Measurements from ENCODE around the gene MTMR8. TPM values are rescaled to one million over a fixed set of nuclear protein-coding genes. Genes with fewer than 3 reads are reported as not detected.
"Not testable (repeated sequence)": the region's sequence is repeated elsewhere in the genome, so short reads cannot be mapped to it uniquely, and the experiment has no call there.

The MTMR8 gene
- 2.1 TPM for polyA plus RNA-seq
- long read RNA-seq, donor 1: 0 reads
- long read RNA-seq, donor 2: 0 reads
- long read RNA-seq, donor 3: 0 reads
- long read RNA-seq, donor 4: 0 reads
- long read RNA-seq, donor 5: 0 reads
- long read RNA-seq, donor 6: 0 reads
- long read RNA-seq, donor 7: 0 reads
- long read RNA-seq, donor 8: 0 reads
- long read RNA-seq, donor 9: 0 reads
- long read RNA-seq, donor 10: 0 reads
- long read RNA-seq, donor 11: 0 reads

DNA sequence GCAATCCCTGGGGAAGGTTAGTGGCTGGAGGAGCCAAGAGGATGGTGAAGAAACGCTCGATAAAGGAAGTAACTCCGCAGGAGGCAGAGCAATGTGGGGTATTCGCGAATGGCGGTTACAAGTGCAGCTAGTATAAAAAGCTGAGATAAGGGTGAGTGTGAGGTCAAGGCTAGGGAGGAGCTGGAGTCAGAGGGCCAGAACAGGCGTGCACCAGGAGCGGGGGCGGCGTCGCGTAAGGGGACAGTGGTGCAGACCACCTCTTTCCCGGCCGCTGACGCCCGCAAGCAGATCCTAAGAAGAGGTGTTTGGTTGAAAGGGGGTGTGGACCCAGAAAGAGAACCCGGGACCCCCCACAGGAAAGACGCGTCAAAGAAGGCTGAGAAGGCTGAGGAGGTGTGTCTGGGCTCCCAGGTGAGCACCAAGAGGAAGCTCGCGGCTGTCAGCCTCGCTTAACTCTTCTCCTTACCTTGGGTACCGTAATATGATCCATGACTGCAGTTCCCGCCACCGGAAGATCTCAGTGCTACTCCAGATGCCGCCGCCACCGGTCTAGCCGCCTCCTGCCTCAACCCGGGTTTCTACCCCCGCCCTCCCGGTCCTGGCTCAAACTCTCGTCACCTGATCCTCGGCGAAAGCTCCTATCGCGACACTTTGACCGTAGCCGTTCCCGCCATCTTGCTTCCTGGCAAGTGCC lies at the start of gene MTMR8:
TSS of gene MTMR8 (minus strand) at position 579 of the 694 bp plus-strand sequence. CDS start at position 490, 89 bp downstream.
- Histone ChIP-seq H3K27ac (ENCODE audit: low read length) (peak within 1 kb of the TSS; percentile 47), H3K36me3 (ENCODE audit: control insufficient read depth, insufficient read depth, low read length) (no peaks in the 10 kb centered on the region), H3K9me3 (ENCODE audit: control insufficient read depth, low read depth, low read length) (no peaks in the 10 kb centered on the region), H3K4me3 (ENCODE audit: low read length) (peak within 1 kb of the TSS; percentile 76), H3K4me1 (ENCODE audit: control insufficient read depth, insufficient read depth, low read length) (no peaks in the 10 kb centered on the region), H3K27me3 (ENCODE audit: control insufficient read depth, insufficient read depth, low read length) (no peaks in the 10 kb centered on the region)
- WGBS (ENCODE audit: insufficient coverage, low lambda C conversion rate): no CpG with 5 or more reads among the region's 40 CpGs
- DNase-seq: peak; percentile 55 to 77

DNA sequence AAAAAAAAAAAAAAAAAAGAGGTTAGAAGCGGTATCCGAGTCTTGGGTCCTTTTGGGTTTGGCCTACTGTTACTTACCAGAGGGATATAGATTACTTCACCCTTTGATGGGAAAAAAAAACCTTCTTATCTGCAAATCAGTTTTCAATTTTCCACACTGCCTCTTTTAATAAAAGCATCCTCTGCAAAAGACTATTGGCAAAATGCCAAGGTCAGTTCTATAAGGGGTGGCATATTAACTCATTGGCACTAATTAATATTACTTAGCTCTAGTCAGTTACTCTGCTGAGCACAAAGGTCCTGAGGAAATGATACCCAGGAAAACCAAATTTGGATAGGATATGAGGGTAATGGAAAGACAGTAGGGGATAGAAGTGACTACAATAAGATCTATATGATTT lies 44.3 kb upstream of the MTMR8 start:
- no peaks in the 10 kb centered on the region for H3K27me3 ChIP-seq (ENCODE audit: control insufficient read depth, insufficient read depth, low read length)
- DNase-seq: no peak
- H3K4me1 ChIP-seq (ENCODE audit: control insufficient read depth, insufficient read depth, low read length): no peaks in the 10 kb centered on the region
- H3K4me3 ChIP-seq (ENCODE audit: low read length): no peak overlapping the region
- WGBS (ENCODE audit: insufficient coverage, low lambda C conversion rate): no CpG with 5 or more reads among the region's 2 CpGs
- H3K36me3 ChIP-seq (ENCODE audit: control insufficient read depth, insufficient read depth, low read length): no peaks in the 10 kb centered on the region
- no peak overlapping the region for H3K27ac ChIP-seq (ENCODE audit: low read length)
- H3K9me3 ChIP-seq (ENCODE audit: control insufficient read depth, low read depth, low read length): no peaks in the 10 kb centered on the region

DNA sequence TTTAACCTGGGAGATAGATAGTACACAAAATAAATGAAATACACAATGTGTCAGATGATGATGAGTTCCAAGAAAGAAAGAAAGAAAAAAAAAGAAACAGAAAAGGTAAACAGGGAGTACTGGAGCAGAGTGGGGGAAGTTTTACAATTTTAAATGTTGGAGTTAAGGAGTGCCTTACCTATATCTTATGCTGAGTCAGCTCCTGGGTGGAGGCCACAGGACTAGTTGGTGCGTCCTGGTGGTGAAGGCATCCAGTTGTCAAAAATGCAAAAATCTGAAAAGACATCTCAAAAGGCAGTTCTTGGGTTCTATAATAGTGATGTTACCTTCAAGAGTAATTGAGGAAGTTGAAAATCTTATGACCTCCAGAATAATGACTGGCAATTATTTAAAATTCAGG lies 42.4 kb upstream of the MTMR8 start:
- Histone ChIP-seq H3K4me3 (ENCODE audit: low read length) (no peak overlapping the region), H3K4me1 (ENCODE audit: control insufficient read depth, insufficient read depth, low read length) (no peaks in the 10 kb centered on the region), H3K36me3 (ENCODE audit: control insufficient read depth, insufficient read depth, low read length) (no peaks in the 10 kb centered on the region), H3K9me3 (ENCODE audit: control insufficient read depth, low read depth, low read length) (no peaks in the 10 kb centered on the region), H3K27me3 (ENCODE audit: control insufficient read depth, insufficient read depth, low read length) (no peaks in the 10 kb centered on the region), H3K27ac (ENCODE audit: low read length) (no peak overlapping the region)
- no peak for DNase-seq
- no CpG with 5 or more reads among the region's 1 CpG for WGBS (ENCODE audit: insufficient coverage, low lambda C conversion rate)

DNA sequence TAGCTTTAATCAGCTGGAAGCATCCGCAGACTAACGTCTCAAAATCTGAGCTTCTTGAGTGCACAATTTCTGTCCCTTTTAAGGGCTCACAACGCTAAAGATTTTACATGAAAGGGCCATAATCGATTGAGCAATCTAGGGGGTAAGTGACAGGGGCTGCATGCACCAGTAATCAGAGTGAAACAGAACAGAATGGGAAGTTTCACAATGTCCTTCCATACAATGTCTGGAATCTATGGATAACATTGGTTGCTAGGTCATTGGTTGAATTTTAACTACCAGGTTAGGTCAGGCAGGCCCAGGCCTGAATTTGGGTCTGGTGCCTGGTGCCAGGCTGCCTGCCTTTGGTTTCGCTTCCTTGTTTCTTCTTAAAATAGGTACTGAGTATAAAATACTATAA lies 42.0 kb upstream of the MTMR8 start:
- no peak overlapping the region for H3K4me3 ChIP-seq (ENCODE audit: low read length)
- no peaks in the 10 kb centered on the region for H3K4me1 ChIP-seq (ENCODE audit: control insufficient read depth, insufficient read depth, low read length)
- no peaks in the 10 kb centered on the region for H3K9me3 ChIP-seq (ENCODE audit: control insufficient read depth, low read depth, low read length)
- H3K27ac ChIP-seq (ENCODE audit: low read length): no peak overlapping the region
- no CpG with 5 or more reads among the region's 5 CpGs for WGBS (ENCODE audit: insufficient coverage, low lambda C conversion rate)
- H3K36me3 ChIP-seq (ENCODE audit: control insufficient read depth, insufficient read depth, low read length): no peaks in the 10 kb centered on the region
- H3K27me3 ChIP-seq (ENCODE audit: control insufficient read depth, insufficient read depth, low read length): no peaks in the 10 kb centered on the region
- no peak for DNase-seq

DNA sequence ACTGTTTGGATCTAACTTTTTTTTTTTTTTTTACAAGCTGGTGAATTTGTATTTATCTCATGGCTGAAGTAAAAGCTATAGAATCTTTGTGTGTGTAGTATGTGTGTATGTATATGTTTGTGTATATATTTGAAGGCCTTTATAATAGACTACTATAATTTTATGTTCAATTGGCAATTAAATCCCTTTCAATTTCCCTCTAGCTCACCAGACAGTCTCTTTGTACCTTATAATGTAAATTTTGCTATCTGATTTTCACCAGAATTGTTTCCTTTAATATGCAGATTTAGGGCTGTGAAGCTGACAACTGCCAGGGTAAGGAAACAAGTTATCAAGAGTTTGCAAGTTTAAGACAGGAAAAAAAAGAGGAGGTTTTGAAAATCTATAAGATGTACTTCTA lies 33.1 kb upstream of the MTMR8 start:
- no peaks in the 10 kb centered on the region for H3K27me3 ChIP-seq (ENCODE audit: control insufficient read depth, insufficient read depth, low read length)
- H3K27ac ChIP-seq (ENCODE audit: low read length): no peak overlapping the region
- DNase-seq: no peak
- H3K9me3 ChIP-seq (ENCODE audit: control insufficient read depth, low read depth, low read length): no peaks in the 10 kb centered on the region
- no peaks in the 10 kb centered on the region for H3K36me3 ChIP-seq (ENCODE audit: control insufficient read depth, insufficient read depth, low read length)
- H3K4me1 ChIP-seq (ENCODE audit: control insufficient read depth, insufficient read depth, low read length): no peaks in the 10 kb centered on the region
- H3K4me3 ChIP-seq (ENCODE audit: low read length): no peak overlapping the region

DNA sequence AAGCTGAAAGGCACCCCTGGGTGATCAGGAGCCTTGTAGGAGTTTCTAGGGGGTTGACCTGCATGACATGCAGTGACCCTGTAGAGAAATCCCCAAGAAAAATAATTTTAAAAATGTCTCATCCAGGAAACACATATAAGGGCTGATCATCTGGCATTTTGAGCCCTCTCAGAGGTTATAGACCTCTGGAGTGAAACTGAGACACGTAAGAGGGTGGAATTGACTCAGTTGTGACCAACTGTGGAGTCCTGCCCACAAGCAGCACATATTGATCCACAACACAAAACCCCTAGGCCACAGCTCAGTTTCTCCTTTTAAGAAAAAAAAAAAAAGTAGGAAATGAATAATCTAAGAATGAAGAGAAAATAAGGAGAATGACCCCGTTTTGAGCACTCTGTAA lies 32.5 kb upstream of the MTMR8 start:
- DNase-seq: no peak
- H3K4me3 ChIP-seq (ENCODE audit: low read length): no peak overlapping the region
- WGBS (ENCODE audit: insufficient coverage, low lambda C conversion rate): no CpG with 5 or more reads among the region's 2 CpGs

DNA sequence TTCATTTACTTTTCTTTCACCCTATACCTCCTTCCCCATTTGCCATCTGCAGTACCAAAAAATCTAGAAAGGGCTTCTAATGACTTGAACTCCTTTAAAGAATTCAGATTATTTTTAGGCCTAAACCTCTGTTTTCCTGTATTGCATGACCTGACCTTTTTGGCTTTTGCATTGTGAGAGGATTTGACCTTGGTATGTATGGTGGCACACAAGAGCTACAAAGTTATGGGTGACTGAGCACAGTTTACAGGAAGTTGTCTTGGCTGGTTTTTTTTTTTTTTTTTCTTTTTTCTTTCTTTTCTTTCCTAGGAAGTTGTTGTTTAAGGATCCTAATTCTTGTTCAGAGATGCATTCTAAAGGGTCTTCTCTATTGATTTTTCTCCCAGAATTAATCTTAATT lies 32.0 kb upstream of the MTMR8 start:
- Histone ChIP-seq H3K9me3 (ENCODE audit: control insufficient read depth, low read depth, low read length) (no peaks in the 10 kb centered on the region), H3K4me1 (ENCODE audit: control insufficient read depth, insufficient read depth, low read length) (no peaks in the 10 kb centered on the region), H3K36me3 (ENCODE audit: control insufficient read depth, insufficient read depth, low read length) (no peaks in the 10 kb centered on the region), H3K27me3 (ENCODE audit: control insufficient read depth, insufficient read depth, low read length) (no peaks in the 10 kb centered on the region), H3K4me3 (ENCODE audit: low read length) (no peak overlapping the region), H3K27ac (ENCODE audit: low read length) (no peak overlapping the region)
- DNase-seq: no peak

More for the DNA sequence above, 32.5 kb upstream of the MTMR8 start:
- H3K4me1 ChIP-seq (ENCODE audit: control insufficient read depth, insufficient read depth, low read length): no peaks in the 10 kb centered on the region
- H3K9me3 ChIP-seq (ENCODE audit: control insufficient read depth, low read depth, low read length): no peaks in the 10 kb centered on the region
- H3K27me3 ChIP-seq (ENCODE audit: control insufficient read depth, insufficient read depth, low read length): no peaks in the 10 kb centered on the region
- H3K27ac ChIP-seq (ENCODE audit: low read length): no peak overlapping the region
- no peaks in the 10 kb centered on the region for H3K36me3 ChIP-seq (ENCODE audit: control insufficient read depth, insufficient read depth, low read length)

DNA sequence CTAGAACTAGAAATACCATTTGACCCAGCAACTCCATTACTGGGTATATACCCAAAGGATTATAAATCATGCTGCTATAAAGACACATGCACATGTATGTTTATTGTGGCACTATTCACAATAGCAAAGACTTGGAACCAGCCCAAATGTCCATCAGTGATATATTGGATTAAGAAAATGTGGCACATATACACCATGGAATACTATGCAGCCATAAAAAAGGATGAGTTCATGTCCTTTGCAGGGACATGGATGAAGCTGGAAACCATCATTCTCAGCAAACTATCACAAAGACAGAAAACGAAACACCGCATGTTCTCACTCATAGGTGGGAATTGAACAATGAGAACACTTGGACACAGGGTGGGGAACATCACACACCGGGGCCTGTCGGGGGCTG lies 14.5 kb upstream of the MTMR8 start:
- DNase-seq; H3K4me3 ChIP-seq (ENCODE audit: low read length); H3K36me3 ChIP-seq (ENCODE audit: control insufficient read depth, insufficient read depth, low read length); H3K27me3 ChIP-seq (ENCODE audit: control insufficient read depth, insufficient read depth, low read length); H3K27ac ChIP-seq (ENCODE audit: low read length); H3K4me1 ChIP-seq (ENCODE audit: control insufficient read depth, insufficient read depth, low read length); H3K9me3 ChIP-seq (ENCODE audit: control insufficient read depth, low read depth, low read length): not testable (repeated sequence)
- no CpG with 5 or more reads among the region's 4 CpGs for WGBS (ENCODE audit: insufficient coverage, low lambda C conversion rate)

DNA sequence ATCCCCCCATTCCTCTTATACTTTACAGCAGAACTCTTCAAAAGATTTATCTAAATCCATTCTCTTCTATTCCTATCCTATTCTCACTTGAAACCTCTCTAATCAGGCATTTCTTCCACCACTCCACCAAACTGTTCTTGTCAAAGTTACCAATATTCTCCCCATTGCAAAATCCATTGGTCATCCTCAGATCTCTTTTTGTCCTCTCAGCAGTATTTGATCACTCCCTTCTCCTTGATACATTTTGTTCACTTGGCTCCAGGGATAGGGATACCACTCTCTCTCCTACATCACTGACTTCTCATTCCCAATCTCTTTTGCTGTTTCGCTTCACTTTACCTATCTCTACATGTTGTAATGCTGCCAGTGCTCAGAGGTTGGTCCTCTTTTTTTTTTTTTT lies 2.8 kb upstream of the MTMR8 start:
- Histone ChIP-seq H3K27ac (ENCODE audit: low read length) (no peak overlapping the region), H3K36me3 (ENCODE audit: control insufficient read depth, insufficient read depth, low read length) (no peaks in the 10 kb centered on the region), H3K4me1 (ENCODE audit: control insufficient read depth, insufficient read depth, low read length) (no peaks in the 10 kb centered on the region), H3K9me3 (ENCODE audit: control insufficient read depth, low read depth, low read length) (no peaks in the 10 kb centered on the region), H3K4me3 (ENCODE audit: low read length) (no peak overlapping the region), H3K27me3 (ENCODE audit: control insufficient read depth, insufficient read depth, low read length) (no peaks in the 10 kb centered on the region)
- no peak for DNase-seq
- WGBS (ENCODE audit: insufficient coverage, low lambda C conversion rate): no CpG with 5 or more reads among the region's 1 CpG

DNA sequence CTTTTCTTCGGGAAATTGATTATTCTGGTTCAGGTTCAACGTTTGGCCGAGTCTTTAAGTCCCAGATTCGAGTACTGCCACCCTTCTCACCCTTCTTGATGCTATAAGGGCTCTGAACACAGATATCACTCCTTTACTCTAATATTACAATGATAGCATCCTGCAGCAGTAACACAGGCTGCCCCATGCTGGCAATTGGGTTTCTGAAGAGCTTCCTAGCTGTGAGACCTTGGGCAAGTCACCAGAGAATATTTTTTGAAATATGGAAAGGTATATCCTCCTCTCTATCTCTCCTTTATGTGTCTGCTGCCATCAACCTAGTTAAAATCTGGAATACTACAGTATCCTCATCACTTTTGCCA lies 297 bp upstream of the MTMR8 start:
- Histone ChIP-seq H3K27me3 (ENCODE audit: control insufficient read depth, insufficient read depth, low read length) (no peaks in the 10 kb centered on the region), H3K27ac (ENCODE audit: low read length) (no peak overlapping the region), H3K4me3 (ENCODE audit: low read length) (peak overlapping the region; percentile 76), H3K36me3 (ENCODE audit: control insufficient read depth, insufficient read depth, low read length) (no peaks in the 10 kb centered on the region), H3K9me3 (ENCODE audit: control insufficient read depth, low read depth, low read length) (no peaks in the 10 kb centered on the region), H3K4me1 (ENCODE audit: control insufficient read depth, insufficient read depth, low read length) (no peaks in the 10 kb centered on the region)
- no peak for DNase-seq
- no CpG with 5 or more reads among the region's 4 CpGs for WGBS (ENCODE audit: insufficient coverage, low lambda C conversion rate)
